ENCODE results near the gene F5.

The F5 gene

DNA sequence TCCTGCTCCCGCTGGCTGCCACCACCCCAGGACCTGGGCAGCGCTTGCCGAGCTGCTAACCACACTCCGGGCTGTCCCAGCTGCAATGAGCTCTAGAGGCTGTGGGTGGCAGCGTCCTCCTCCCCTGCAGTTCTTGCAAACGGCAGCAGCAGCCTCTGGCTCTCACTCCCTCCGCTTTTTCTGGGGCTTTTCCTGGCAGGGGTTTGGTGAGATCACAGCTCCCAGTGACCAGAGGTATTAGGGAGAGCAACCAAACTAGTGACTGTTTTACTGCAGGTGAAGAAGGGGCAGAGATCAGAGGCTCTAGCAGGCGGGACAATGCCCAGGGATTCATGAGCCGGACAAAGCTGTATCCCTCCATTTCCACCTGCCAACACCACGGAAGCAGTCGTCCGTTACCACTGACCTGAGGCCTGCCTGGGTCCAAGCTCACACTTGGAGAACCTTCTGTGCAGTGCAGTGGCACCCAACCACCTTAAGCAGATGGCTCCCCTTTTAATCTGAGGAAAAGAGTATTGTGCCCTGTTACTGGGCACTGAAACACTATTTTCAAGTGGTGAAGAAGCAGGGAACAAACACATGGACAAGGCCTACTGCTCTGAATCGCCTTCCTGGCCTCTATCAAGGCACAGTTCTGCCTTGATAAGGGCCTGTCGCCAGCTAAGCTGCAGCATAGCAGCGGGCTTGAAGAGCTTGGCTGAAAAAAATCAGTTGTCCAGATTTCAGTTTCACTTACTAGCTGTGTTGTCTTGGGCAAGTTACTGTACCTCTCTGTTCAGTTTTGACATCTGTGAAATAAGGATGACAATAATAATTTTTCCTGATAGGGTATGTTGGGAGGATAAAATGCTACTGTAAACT is at the start of gene F5:
TSS of gene F5 (minus strand) at position 87 of the 861 bp plus-strand sequence. CDS start 95 bp downstream, outside the sequence.
- in situ Hi-C loops (cut with MboI; ENCODE audit: low sequenced_read_pairs) = no loop called here

GRCh38 chr1:169634877-169635276 is 48.6 kb upstream of the F5 start:
- in situ Hi-C loops (cut with MboI; ENCODE audit: low sequenced_read_pairs) = no loop called here

DNA sequence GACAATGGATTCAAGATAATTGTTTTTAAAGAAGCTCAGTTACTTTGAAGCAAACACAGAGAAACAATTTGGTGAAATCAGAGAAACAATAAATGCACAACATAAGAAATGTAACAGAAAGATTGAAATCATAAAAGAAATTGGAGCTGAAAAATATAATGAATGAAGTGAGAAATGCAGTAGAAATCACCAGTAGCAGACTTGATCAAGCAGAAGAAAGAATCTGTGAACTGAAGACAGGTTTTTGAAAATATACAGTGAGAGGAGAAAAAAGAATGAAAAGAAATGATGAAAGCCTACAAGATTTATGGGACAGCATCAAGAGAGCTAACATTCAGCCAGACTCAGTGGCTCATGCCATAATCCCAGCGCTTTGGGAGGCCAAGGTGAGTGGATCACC is 47.9 kb upstream of the F5 start:
- in situ Hi-C loops (cut with MboI; ENCODE audit: low sequenced_read_pairs) = no loop called here

DNA sequence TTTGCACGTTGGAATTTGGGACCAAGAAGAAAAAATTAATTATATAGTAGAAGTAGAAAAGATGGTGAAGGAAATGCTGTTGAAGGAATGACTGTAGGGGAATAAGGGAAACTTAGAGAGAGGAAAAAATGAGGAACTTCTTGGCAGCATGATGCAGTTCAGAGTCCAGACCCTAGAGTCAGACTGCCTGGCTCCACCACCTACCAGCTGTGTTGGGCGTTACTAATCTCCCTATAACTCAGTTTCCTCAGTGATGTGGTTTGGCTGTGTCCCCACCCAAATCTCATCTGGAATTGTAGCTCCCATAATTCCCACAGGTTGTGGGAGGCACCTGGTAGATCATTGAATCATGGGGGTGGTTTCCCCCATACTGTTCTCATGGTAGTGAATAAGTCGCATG is 45.0 kb upstream of the F5 start:
- in situ Hi-C loops (cut with MboI; ENCODE audit: low sequenced_read_pairs) = no loop called here

GRCh38 chr1:169630006-169630405 is 43.7 kb upstream of the F5 start, which contains the start of gene SELP:
TSS of gene SELP (minus strand) at chr1:169630124. CDS start at chr1:169630074, 50 bp downstream.
- in situ Hi-C loops (cut with MboI; ENCODE audit: low sequenced_read_pairs) = no loop called here

- in situ Hi-C loops (cut with MboI; ENCODE audit: low sequenced_read_pairs) = no loop called here
Measured at GRCh38 chr1:169624912-169625311, 38.6 kb upstream of the F5 start.

- in situ Hi-C loops (cut with MboI; ENCODE audit: low sequenced_read_pairs) = no loop called here
Measured at GRCh38 chr1:169624122-169624521, 37.8 kb upstream of the F5 start.

GRCh38 chr1:169623132-169623926 is 37.0 kb upstream of the F5 start:
- in situ Hi-C loops (cut with MboI; ENCODE audit: low sequenced_read_pairs) = no loop called here

DNA sequence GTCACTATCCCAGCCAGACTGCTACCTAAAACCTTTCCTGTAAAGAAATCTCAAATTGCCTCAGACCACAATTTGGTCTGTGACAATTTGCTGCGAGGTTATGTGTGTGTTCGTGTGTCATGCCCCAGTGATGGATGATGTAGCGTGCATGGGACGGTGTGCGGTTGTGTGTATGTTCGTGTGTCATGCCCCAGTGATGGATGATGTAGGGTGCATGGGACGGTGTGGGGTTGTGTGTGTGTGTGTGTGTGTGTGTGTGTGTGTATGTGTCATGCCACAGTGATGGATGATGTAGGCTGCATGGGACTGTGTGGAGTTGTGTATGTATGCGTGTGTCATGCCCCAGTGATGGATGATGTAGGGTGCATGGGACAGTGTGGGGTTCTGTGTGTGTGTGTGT is 34.3 kb upstream of the F5 start:
- in situ Hi-C loops (cut with MboI; ENCODE audit: low sequenced_read_pairs) = no loop called here

DNA sequence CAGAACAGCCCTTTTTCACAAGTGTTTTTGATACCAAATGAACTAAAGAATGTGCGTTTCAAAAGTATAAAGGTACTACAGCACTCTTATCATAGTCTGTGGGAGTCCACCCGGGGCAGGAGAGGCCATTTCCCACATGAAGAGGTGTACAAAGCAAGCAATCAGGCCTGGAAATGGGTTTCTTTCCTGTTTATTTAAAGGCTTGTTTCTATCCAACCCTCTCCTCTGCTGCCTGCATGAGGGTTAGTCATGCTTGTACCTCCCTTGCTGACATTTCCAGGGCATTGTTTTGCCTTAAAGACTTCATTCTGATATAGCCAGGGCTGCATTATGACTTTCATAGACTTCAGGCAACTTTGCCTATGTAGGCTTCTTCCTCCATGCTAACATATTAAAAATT is 32.1 kb upstream of the F5 start:
- in situ Hi-C loops (cut with MboI; ENCODE audit: low sequenced_read_pairs) = no loop called here

- in situ Hi-C loops (cut with MboI; ENCODE audit: low sequenced_read_pairs) = no loop called here
Measured at GRCh38 chr1:169615803-169616202, 29.5 kb upstream of the F5 start.

GRCh38 chr1:169610858-169611257 is 24.6 kb upstream of the F5 start:
- in situ Hi-C loops (cut with MboI; ENCODE audit: low sequenced_read_pairs) = no loop called here

DNA sequence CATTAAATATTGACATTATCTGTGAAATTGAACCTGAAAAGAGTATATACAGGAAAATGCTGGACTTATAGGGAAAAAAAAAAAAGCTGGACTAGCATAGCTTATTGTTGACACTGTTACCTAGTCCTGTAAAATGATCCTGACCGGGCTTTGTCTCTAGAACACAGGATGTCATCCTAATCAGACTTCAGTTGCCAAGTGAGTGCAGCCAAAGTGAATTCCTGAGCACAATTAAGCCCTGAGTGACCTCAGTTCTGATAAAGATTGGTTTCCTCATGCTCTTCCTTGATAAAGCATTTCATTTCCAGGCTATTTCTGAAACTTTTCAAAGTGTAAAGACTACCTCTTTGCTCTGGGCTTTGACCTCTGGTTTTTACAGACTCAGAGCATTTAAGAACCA is 23.8 kb upstream of the F5 start:
- in situ Hi-C loops (cut with MboI; ENCODE audit: low sequenced_read_pairs) = no loop called here

- in situ Hi-C loops (cut with MboI; ENCODE audit: low sequenced_read_pairs) = loop anchor here (10.0 kb wide), 1 partner anchor 107 kb away; the partner anchor contains the start of gene SELL
Measured at GRCh38 chr1:169608226-169608625, 21.9 kb upstream of the F5 start.

- in situ Hi-C loops (cut with MboI; ENCODE audit: low sequenced_read_pairs) = loop anchor here (10.0 kb wide), 1 partner anchor 110 kb away; the partner anchor contains the start of gene SELL
Measured at GRCh38 chr1:169604781-169605560, 18.7 kb upstream of the F5 start.

DNA sequence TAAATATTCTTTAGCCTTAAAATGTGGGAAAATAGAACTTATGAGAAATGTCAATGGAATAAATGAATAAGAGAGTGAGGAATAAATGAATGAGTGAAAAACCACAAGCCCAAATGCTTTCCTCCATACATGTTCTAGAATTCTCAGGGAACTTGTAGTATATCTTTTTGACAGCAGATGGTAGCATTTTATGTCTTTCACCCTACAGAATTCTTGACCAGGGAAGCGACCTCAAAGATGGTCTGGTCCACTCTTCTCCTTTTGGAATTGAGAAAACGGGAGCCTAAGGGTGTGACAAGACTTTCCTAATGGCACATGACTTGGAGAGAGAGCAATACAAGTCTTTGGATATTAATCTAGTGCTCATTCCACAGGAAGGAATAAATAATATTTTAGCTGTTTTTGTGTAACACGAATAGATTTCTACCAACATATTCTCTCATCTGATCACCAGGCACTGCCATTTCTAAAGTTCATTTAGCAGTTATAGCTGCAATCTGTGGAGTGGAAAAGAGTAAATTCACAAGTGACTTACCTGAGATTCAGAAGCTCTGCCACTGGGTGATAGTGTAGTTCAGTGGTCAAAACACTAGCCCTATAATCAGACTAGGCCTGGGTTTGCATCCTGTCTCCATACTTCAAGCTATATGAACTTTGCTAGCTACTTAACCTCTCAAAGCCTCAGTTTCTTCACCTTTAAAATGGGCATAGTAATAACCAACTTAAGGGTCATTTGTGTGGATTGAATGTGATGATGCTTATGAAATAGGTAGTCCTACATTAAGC is 15.0 kb upstream of the F5 start:
- in situ Hi-C loops (cut with MboI; ENCODE audit: low sequenced_read_pairs) = loop anchor here (10.0 kb wide), 1 partner anchor 114 kb away; the partner anchor contains the start of gene SELL

- in situ Hi-C loops (cut with MboI; ENCODE audit: low sequenced_read_pairs) = no loop called here
Measured at GRCh38 chr1:169595764-169596711, 9.8 kb upstream of the F5 start.

- in situ Hi-C loops (cut with MboI; ENCODE audit: low sequenced_read_pairs) = no loop called here
Measured at GRCh38 chr1:169594391-169594790, 8.1 kb upstream of the F5 start.

DNA sequence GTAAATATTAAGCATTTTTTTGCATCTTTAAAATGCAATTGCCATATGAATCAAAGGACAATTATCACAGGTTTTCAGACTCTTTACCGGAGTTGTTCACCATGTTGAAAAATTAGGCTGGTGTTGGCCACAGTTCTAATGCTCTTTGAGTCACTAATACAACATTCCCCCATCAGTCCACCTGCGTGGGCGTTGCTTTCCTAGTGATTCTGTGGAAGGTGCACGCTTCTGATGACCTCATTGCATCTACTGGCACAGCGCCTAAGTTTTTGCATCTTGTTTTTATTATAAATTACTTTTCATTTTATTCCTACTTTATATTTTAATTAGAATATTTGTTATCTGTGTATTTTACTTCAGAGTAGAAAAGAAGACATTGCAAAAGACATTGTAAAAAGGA is 4.7 kb upstream of the F5 start:
- in situ Hi-C loops (cut with MboI; ENCODE audit: low sequenced_read_pairs) = no loop called here
